Hematopoietic multipotent progenitor cell treated with erythropoietin and hydrocortisone succinate and interleukin-3 and kit ligand, for 8 days (in vitro differentiated cells): Measurements from ENCODE around the gene PDE3B.
"Not testable (repeated sequence)": the region's sequence is repeated elsewhere in the genome, so short reads cannot be mapped to it uniquely, and the experiment has no call there.

Experiments
- DNase-seq: peaks from one replicate; pipeline ENCODE4 v3.0.0-alpha.2; 2015

The PDE3B gene

DNA sequence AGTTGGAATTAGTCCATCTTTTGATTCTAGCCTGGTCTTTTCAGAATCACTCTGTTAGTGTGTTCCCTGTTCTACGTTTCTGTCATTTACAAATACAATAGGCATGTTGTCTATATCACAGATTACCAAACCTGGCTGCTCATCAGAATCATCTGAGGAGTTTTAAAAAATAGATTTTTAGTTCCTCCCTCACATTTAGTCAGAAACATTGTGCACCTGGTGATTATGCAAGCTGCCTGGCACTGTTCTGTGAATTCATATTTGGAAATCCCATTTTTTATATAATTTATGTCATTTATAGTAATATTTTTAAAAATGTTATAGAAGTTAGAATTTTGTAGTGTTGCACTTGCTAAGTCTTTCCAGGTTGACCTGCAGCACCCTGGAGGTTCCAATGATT is 107.3 kb downstream of the PDE3B start:
- DNase-seq = no peak

DNA sequence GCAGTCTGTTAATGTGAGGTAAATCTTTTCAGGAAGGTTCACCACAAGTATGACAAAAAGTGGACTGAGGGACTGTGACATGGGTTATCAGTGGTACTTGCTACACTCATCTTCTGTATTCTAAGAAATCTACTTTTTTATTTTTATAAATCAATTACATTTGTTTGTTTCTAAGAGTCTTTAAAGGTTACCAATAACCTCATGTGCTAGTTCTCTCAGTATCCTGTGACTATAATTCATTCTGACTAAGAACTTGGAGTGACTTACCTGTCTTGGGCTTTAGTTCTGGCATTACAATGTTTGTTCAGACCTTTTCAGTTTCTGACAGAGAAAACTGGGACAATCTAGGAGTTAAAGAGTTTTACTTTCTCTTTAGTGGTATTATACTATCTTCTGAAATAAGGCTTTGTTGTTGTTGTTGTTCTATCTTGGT is 108.4 kb downstream of the PDE3B start:
- DNase-seq = no peak

DNA sequence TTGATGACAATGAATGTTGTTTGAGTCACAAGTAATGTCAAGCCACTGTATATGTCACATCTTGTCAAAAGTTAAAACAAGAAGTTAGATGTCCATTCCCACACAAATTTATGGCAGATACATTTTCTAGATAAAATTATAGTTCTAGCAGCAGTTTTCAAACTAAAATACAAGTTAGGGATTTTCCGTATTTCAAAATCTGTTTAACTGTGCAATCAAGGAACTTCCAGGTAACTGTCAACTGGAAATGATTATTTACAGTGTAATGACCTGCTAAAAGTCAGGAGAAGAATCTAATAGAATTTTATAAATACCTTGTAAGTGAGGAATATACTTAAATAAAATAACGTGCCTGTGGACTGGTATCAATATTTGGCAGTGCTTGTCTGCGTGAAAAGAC is 111.5 kb downstream of the PDE3B start:
- no peak for DNase-seq

DNA sequence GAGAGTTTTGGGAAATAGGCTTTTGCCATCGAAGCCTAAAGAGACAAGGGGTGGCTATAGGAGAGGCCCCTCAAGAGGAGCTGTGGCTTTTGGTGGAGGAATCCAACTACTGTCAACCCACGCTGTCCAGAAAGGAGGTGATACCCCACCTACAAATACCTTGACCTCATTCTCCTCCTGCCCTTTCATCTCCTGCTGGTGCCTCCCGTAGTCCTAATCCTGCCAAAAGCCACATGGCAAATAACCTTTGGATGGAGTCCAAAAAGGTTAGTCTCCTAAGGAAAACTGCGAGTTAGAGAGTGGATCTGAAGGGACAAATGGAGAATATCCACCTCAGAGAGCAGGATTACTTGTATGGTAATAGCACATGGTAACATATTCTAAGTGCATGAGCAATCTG is 112.7 kb downstream of the PDE3B start:
- DNase-seq = no peak

DNA sequence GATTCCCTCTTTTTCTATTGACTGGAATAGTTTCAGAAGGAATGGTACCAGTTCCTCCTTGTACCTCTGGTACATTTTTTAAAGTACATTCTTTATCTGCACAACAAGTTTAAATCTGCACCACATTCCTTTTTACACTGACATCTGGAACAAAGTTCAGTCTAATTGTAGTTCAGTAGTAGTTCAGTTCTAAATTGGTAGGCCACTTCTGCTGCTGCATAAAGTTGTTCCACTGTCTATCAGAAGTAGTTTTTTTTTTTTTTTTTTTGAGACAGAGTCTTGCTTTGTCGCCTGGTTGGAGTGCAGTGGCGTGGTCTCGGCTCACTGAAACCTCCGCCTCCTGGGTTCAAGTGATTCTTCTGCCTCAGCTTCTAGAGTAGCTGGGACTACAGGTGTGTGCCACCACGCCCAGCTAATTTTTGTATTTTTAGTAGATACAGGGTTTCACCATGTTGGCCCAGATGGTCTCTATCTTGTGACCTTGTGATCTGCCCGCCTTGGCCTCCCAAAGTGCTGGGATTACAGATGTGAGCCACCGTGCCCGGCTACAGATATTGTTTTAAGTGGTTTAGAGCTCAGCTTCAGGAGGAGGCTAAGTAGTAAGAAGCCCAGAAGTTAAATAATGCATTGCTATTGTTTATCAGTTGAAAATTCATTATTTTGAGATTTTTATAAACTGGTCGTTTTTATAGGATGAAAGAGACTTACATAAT is 115.9 kb downstream of the PDE3B start:
- DNase-seq = not testable (repeated sequence)

- no peak for DNase-seq
These were observed 120.6 kb downstream of the PDE3B start for GRCh38 chr11:14764179-14764578.

DNA sequence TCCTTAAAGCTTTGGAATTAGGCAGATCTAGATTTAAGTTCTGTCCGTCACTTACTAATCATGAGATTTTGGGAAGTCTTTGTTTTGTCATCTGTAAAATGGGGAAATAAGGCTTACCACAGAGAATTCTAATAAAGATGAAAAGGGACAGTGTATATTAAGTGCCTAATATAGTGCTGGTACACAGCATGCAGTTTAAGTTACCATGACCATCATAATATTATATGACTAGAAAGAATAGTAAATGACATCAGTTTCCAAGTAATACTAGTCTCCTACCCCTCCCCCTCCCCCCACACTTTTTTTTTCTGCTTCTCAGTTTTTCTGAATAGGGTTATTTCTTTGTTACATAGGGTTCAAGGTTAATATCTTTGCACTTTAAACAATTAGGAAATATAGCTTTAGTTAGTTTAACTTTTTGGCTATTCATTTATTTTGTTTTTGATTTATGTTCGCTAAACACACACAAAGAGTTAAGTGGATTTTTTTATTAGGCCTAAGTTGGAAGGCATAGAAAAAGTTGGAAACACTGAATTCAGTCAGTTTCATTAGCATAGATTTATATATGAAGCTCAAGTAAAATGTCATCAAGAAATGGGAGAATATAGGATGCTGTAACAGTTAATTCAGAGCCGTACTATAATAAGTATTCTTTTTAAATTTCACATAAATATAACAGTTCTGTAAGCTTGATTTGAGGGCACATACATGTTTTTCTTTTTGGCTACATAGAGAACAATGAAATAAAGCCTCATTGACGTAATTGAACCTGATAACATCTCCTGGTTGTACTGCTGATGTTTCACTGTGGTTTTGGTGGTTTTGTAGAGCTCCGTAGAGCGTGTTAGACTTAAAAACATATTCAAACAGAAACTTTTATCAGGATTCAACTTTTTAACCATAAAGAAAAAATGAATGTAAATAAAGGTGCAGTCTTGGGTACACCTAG is 121.2 kb downstream of the PDE3B start:
- peak; percentile 86 for DNase-seq

GRCh38 chr11:14766585-14766984 is 123.0 kb downstream of the PDE3B start:
- DNase-seq = no peak

DNA sequence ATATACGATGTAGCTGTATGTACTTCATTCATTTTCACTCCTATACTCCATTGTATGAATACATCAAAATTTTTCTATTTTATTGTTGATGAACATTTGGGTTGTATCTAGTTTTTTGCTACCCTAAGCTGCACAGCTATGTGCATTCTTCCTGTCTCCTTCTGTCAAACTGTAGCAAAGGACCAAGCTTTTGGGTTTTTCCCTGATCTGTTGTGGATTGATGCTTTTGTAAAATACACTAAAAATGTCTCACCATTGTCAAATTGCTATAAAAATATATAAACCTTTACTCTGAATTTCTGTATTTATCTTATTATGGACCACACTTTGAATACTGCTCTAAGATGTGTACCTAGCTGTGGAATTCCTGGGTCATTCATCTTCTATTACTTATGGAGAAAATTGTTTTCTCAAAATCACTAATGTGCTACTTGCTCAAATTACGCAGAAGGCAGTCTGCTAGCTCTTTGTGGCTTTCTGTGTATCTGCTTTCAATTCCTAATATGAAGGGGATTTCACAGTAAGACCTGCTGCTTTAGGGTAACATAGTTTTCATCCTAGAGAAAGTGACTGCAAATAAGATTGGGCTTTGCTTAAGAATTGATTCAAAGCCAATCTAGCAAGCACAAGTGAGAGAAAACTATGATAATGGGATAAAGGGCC is 125.1 kb downstream of the PDE3B start:
- no peak for DNase-seq

DNA sequence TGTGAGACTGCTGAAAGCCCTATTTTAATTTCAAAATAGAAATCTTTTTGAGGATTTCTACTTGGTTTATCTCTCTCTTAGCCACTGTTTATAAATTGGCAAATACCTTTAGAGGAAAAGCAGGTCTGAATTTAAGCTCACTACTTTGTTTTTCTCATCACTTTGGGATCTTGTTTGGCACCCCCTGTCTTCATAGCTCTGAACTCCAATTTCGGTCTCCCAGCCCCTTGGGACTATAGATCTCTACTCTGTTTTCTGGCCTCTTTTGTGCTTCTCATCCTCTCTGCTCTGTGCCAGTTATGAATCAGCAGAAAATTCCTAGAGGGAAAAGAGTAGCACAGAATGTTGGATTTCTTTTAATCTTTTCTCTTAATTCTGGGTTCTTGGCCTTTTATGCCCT is 130.2 kb downstream of the PDE3B start:
- no peak for DNase-seq

DNA sequence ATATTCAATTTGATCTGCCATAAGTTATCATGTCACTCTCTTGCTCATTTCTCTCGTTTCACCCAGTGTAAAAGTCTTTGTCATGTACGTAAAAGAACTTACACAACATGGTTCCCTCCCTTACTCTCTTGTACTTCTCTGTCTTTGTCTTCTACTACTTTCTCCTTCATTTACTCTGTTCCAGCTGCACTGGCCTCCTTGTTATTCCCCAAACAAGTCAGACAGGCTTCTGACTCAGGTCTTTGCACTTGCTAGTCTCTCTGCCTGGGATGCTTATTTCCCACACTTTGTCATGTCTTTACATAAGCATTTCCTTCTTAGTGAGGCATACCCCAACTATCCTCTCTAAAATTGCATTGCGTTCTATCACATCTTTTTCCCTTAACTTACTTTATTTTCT is 131.1 kb downstream of the PDE3B start:
- DNase-seq = no peak

- DNase-seq = no peak
These were observed 132.3 kb downstream of the PDE3B start for GRCh38 chr11:14775897-14776296.

DNA sequence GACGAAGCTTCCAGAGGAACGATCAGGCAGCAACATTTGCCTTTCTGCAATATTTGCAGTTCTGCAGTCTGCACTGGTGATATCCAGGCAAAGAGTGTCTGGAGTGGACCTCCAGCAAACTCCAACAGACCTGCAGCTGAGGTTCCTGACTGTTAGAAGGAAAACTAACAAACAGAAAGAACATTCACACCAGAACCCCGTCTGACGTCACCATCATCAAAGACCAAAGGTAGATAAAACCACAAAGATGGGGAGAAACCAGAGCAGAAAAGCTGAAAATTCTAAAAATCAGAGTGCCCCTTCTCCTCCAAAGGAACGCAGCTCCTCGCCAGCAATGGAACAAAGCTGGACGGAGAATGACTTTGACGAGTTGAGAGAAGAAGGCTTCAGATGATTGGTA is 134.9 kb downstream of the PDE3B start:
- DNase-seq = not testable (repeated sequence)

- no peak for DNase-seq
These were observed 140.2 kb downstream of the PDE3B start for GRCh38 chr11:14783788-14784187.

DNA sequence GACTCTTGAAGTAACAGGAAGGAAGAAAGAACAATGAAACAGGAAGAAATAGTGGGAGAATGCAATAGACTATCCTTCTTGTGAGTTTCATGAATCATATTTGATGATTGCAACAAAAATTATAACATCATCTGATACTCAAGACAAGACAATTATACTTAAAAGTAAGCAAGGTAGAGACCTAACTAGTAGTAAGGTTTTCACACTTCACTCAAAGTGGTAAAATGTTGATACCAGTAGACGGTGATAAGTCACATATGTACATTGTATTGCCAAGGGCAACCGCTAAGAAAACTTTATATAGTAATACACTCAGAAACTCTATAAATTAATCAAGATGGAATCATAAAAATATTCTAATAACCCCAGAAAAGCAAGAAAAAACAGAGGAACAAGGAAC is 140.6 kb downstream of the PDE3B start:
- DNase-seq = no peak

GRCh38 chr11:14789879-14790484 is 146.4 kb downstream of the PDE3B start:
- DNase-seq = peak; percentile 34

DNA sequence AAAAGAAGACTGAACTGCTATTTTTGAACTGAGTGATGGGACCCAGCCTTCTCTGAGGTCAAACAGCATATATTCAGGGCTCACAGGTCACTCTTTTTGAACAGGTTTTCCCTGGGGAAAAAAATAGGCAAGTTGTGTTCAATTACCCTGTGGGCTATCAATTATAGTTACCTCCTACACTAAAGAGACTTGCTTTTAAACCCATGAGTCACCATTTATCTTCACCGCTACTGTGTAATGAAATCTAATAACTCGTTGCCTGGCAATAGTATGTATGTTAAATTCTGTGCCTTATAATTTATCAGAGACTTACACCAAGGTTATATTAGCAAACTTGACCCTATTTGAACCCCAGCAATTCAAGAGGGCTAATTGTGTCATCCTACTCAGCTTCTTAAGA is 149.9 kb downstream of the PDE3B start:
- DNase-seq = no peak

DNA sequence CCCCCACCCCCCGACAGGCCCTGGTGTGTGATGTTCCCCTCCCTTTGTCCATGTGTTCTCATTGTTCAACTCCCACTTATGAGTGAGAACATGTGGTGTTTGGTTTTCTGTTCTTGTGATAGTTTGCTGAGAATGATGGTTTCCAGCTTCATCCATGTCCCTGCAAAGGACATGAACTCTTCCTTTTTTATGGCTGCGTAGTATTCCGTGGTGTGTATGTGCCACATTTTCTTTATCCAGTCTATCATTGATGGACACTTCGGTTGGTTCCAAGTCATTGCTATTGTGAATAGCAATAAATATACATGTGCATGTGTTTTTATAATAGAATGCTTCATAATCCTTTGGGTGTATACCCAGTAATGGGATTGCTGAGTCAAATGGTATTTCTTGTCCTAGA is 152.4 kb downstream of the PDE3B start:
- not testable (repeated sequence) for DNase-seq

GRCh38 chr11:14803846-14804245 is 160.2 kb downstream of the PDE3B start:
- no peak for DNase-seq

DNA sequence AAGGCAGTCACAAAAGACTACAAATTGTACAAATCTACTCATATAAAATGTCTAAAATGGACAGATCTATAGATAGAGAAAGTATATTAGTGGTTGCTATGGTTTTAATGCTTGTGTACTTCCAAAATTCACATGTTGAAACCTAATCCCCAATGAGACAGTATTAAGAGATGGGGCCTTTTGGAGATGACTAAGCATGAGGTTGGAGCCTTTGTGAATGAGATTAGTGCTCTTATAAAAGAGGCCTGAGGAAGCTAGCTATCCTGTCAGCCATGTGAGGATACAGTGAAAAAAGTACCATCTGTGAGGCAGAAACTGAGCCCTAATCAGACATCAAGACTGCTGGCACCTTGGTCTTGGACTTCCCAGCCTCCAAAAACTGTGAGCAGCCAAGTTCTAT is 165.9 kb downstream of the PDE3B start:
- no peak for DNase-seq

GRCh38 chr11:14812757-14813156 is 169.2 kb downstream of the PDE3B start:
- DNase-seq = no peak

- DNase-seq = no peak
These were observed 169.9 kb downstream of the PDE3B start for GRCh38 chr11:14813516-14813915.

- DNase-seq = no peak
These were observed 175.2 kb downstream of the PDE3B start for GRCh38 chr11:14818779-14819178.
